ENCODE data around the gene INPP1. TPM values are rescaled to one million over a fixed set of nuclear protein-coding genes. Genes with fewer than 3 reads are reported as not detected.

The INPP1 gene
- total RNA-seq, 1 experiment from 2014 or later, result 2.3 TPM

GRCh38 chr2:190336420-190336819 lies 7.0 kb upstream of the INPP1 start:
- ChIA-PET CTCF (no interaction called here), POLR2A (no interaction called here)
- no peak for DNase-seq (ENCODE audit: low spot score)
- H3K9me3 Mint-ChIP-seq, result 0 out of 2 replicates have a peak, but pooled peaks cover 4% of the 10 kb centered on the region
- H3K4me1 Mint-ChIP-seq, result peaks cover 4% of the 10 kb centered on the region; the same call in 1 of the 2 replicates
- no peak for ATAC-seq
- H3K27me3 Mint-ChIP-seq (ENCODE audit: low read depth), result no peaks in the 10 kb centered on the region
- H3K27ac Mint-ChIP-seq, result no peak overlapping the region
- H3K36me3 Mint-ChIP-seq, result no peaks in the 10 kb centered on the region
- no peak for TF ChIP-seq HMGXB4 (CRISPR knock-in tag; IDR thresholded peaks at IDR 0.05)
- TF ChIP-seq PRRX2 (CRISPR knock-in tag; IDR thresholded peaks at IDR 0.05), result no peak
- TF ChIP-seq CREB1 (CRISPR knock-in tag; IDR thresholded peaks at IDR 0.05), result no peak
- no peak for TF ChIP-seq KAT7 (CRISPR knock-in tag; IDR thresholded peaks at IDR 0.05; ENCODE audit: borderline replicate concordance)
- no peak for TF ChIP-seq SMAD3 (CRISPR knock-in tag; IDR thresholded peaks at IDR 0.05; ENCODE audit: borderline replicate concordance)
- TF ChIP-seq ERG (CRISPR knock-in tag; IDR thresholded peaks at IDR 0.05), result no peak
- no peak for TF ChIP-seq JAZF1 (CRISPR knock-in tag; IDR thresholded peaks at IDR 0.05)
- TF ChIP-seq E2F4 (CRISPR knock-in tag; IDR thresholded peaks at IDR 0.05; ENCODE audit: borderline replicate concordance, low read depth), result no peak
- no peak overlapping the region for H3K4me3 Mint-ChIP-seq

- H3K36me3 Mint-ChIP-seq, result no peaks in the 10 kb centered on the region
- ATAC-seq, result no peak
- ChIA-PET POLR2A (no interaction called here), CTCF (interaction anchor here (1.2 kb wide), 1 partner anchor 341 kb away, joined by 3 read pairs; no protein-coding TSS in a partner anchor)
- H3K9me3 Mint-ChIP-seq, result 0 out of 2 replicates have a peak, but pooled peaks cover 4% of the 10 kb centered on the region
- peaks cover 12% of the 10 kb centered on the region; the same call in 1 of the 2 replicates for H3K4me1 Mint-ChIP-seq
- no peak overlapping the region for H3K4me3 Mint-ChIP-seq
- H3K27me3 Mint-ChIP-seq (ENCODE audit: low read depth), result peaks cover 11% of the 10 kb centered on the region
- no peak overlapping the region for H3K27ac Mint-ChIP-seq
- no peak for DNase-seq (ENCODE audit: low spot score)
- no peak for TF ChIP-seq AR (CRISPR knock-in tag; IDR thresholded peaks at IDR 0.05)
- no peak for TF ChIP-seq EMX1 (CRISPR knock-in tag; IDR thresholded peaks at IDR 0.05)
- no peak for TF ChIP-seq NFE2L1 (CRISPR knock-in tag; IDR thresholded peaks at IDR 0.05)
- no peak for TF ChIP-seq TCF7 (CRISPR knock-in tag; IDR thresholded peaks at IDR 0.05; ENCODE audit: low read depth)
- no peak for TF ChIP-seq ATF3 (CRISPR knock-in tag; conservative IDR thresholded peaks at IDR 0.05)
- TF ChIP-seq ZNF232 (CRISPR knock-in tag; IDR thresholded peaks at IDR 0.05), result no peak
- no peak for TF ChIP-seq USF2 (CRISPR knock-in tag; IDR thresholded peaks at IDR 0.05)
- TF ChIP-seq CREM (CRISPR knock-in tag; IDR thresholded peaks at IDR 0.05), result no peak
- TF ChIP-seq GRHL2 (CRISPR knock-in tag; IDR thresholded peaks at IDR 0.05; ENCODE audit: insufficient replicate concordance, severe bottlenecking), result no peak
- no peak for TF ChIP-seq CDX4 (CRISPR knock-in tag; IDR thresholded peaks at IDR 0.05; ENCODE audit: borderline replicate concordance)
- TF ChIP-seq ATF1 (CRISPR knock-in tag; IDR thresholded peaks at IDR 0.05), result no peak
- TF ChIP-seq E2F4 (CRISPR knock-in tag; IDR thresholded peaks at IDR 0.05; ENCODE audit: borderline replicate concordance, low read depth), result no peak
- TF ChIP-seq ZNF317 (CRISPR knock-in tag; IDR thresholded peaks at IDR 0.05; ENCODE audit: borderline replicate concordance, low read depth), result no peak
- TF ChIP-seq ERG (CRISPR knock-in tag; IDR thresholded peaks at IDR 0.05), result no peak
- no peak for TF ChIP-seq PREB (CRISPR knock-in tag; IDR thresholded peaks at IDR 0.05; ENCODE audit: borderline replicate concordance)
- no peak for TF ChIP-seq ETV6 (CRISPR knock-in tag; IDR thresholded peaks at IDR 0.05)
These were observed 4.9 kb upstream of the INPP1 start for GRCh38 chr2:190338453-190338852.

All from WTC11 (cell line).